Smooth muscle cell (in vitro differentiated cells): ENCODE measurements around the gene PDE4D. TPM values are rescaled to one million over a fixed set of nuclear protein-coding genes. Genes with fewer than 3 reads are reported as not detected.

ENCODE experiments used
- DNase-seq: peaks from one replicate; lab custom pipeline; 2025; ENCODE audit not compliant: unreplicated experiment; lab: John Stamatoyannopoulos, UW
- H2AFZ ChIP-seq: fragments of 200-600 bp; sonication (generic); 2 replicates; pipeline ENCODE4 v1.6.0; 2016; ENCODE audit warnings: antibody characterized with exemption, low read depth, mild to moderate bottlenecking
- H3F3A ChIP-seq: fragments of 200-600 bp; sonication (generic); 2 replicates; pipeline ENCODE4 v1.6.0; 2017; ENCODE audit warnings: antibody characterized with exemption, low read depth
- H3K27ac ChIP-seq: fragments of 200-600 bp; sonication (generic); 2 replicates; pipeline ENCODE4 v1.5.1; 2016; ENCODE audit warnings: low read depth, mild to moderate bottlenecking
- H3K27me3 ChIP-seq: fragments of 200-600 bp; sonication (generic); 2 replicates; pipeline ENCODE4 v1.6.1; 2016; ENCODE audit warnings: low read depth, mild to moderate bottlenecking
- H3K36me3 ChIP-seq: fragments of 200-600 bp; sonication (generic); 2 replicates; pipeline ENCODE4 v1.5.1; 2016; ENCODE audit warnings: low read depth
- H3K4me1 ChIP-seq: fragments of 200-600 bp; sonication (generic); 2 replicates; pipeline ENCODE4 v1.5.1; 2016; ENCODE audit warnings: low read depth
- H3K4me2 ChIP-seq: fragments of 200-600 bp; sonication (generic); 2 replicates; pipeline ENCODE4 v1.6.0; 2016; ENCODE audit warnings: mild to moderate bottlenecking
- H3K4me3 ChIP-seq: fragments of 200-600 bp; sonication (generic); 2 replicates; pipeline ENCODE4 v1.5.1; 2016; ENCODE audit warnings: mild to moderate bottlenecking
- H3K79me2 ChIP-seq: fragments of 200-600 bp; sonication (generic); 2 replicates; pipeline ENCODE4 v1.6.0; 2016; ENCODE audit warnings: low read depth, mild to moderate bottlenecking
- H3K9ac ChIP-seq: fragments of 200-600 bp; sonication (generic); 2 replicates; pipeline ENCODE4 v1.6.0; 2016; ENCODE audit warnings: low read depth
- H3K9me3 ChIP-seq: fragments of 200-600 bp; sonication (generic); replicated peaks from 2 replicates; pipeline ENCODE4 v1.5.1; 2016; ENCODE audit warnings: low read depth
- H4K20me1 ChIP-seq: fragments of 200-600 bp; sonication (generic); 2 replicates; pipeline ENCODE4 v1.6.0; 2016; ENCODE audit warnings: low read depth
- WGBS: methylation state at CpG from one replicate; pipeline ENCODE4 v1.1.7; 2016; ENCODE audit warnings: low lambda C conversion rate; 5-methylcytosine and 5-hydroxymethylcytosine counted together
- polyA plus RNA-seq: library from polyadenylated mRNA; unstranded; fragments of >200 nt; fragmentation: Nextera tagmentation; extraction: Ambion mirVana; gene quantifications from 2 replicates; pipeline ENCODE4 v1.2.1, GENCODE V29; 2016
- total RNA-seq: library from RNA; depleted of rRNA; stranded (reverse); fragments of >200 nt; gene quantifications from 2 replicates; pipeline ENCODE4 v1.2.3, GENCODE V29; 2014
- TF ChIP-seq, protein P1 (sequence below): fragments of 200-600 bp; sonication (generic); IDR thresholded peaks from 2 replicates; pipeline ENCODE4 v1.5.1; 2017; ENCODE audit warnings: borderline replicate concordance, mild to moderate bottlenecking, antibody characterized with exemption; ENCODE audit not compliant: insufficient read depth, poor library complexity, severe bottlenecking

The PDE4D gene
- total and polyA plus RNA-seq, 2 experiments from 2014 or later: 16.4 to 61.0 TPM

DNA sequence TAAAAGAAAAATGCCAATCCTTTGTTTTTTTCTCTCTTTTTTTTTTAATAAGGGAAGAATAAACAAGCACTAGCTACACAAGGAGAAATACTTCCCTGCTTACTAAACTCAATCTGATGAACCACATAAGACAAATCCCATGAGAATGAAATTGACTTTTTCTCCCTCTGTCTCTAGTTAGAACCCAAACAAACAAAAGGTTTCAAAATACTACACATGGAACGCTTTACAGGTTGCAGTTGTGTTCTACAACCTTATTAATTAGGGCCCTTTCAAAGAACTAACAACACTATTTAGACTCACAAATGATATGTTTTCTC lies 124.5 kb downstream of the PDE4D start:
- Histone ChIP-seq H3K27me3 (no peaks in the 10 kb centered on the region), H3F3A (peaks cover 4% of the 10 kb centered on the region), H3K9ac (peak overlapping the region; percentile 82), H3K79me2 (peaks cover 31% of the 10 kb centered on the region), H3K4me1 (peaks cover 6% of the 10 kb centered on the region), H3K9me3 (no peaks in the 10 kb centered on the region), H3K4me2 (peak overlapping the region; percentile 89), H3K27ac (peak overlapping the region; percentile 52), H4K20me1 (no peaks in the 10 kb centered on the region), H2AFZ (peak overlapping the region; percentile 77), H3K36me3 (no peaks in the 10 kb centered on the region), H3K4me3 (peak overlapping the region; percentile 62)
- no peak for DNase-seq
- TF ChIP-seq, protein P1, sequence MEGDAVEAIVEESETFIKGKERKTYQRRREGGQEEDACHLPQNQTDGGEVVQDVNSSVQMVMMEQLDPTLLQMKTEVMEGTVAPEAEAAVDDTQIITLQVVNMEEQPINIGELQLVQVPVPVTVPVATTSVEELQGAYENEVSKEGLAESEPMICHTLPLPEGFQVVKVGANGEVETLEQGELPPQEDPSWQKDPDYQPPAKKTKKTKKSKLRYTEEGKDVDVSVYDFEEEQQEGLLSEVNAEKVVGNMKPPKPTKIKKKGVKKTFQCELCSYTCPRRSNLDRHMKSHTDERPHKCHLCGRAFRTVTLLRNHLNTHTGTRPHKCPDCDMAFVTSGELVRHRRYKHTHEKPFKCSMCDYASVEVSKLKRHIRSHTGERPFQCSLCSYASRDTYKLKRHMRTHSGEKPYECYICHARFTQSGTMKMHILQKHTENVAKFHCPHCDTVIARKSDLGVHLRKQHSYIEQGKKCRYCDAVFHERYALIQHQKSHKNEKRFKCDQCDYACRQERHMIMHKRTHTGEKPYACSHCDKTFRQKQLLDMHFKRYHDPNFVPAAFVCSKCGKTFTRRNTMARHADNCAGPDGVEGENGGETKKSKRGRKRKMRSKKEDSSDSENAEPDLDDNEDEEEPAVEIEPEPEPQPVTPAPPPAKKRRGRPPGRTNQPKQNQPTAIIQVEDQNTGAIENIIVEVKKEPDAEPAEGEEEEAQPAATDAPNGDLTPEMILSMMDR: no peak
- WGBS: 44% methylated on average over 1 of the region's 1 CpG

DNA sequence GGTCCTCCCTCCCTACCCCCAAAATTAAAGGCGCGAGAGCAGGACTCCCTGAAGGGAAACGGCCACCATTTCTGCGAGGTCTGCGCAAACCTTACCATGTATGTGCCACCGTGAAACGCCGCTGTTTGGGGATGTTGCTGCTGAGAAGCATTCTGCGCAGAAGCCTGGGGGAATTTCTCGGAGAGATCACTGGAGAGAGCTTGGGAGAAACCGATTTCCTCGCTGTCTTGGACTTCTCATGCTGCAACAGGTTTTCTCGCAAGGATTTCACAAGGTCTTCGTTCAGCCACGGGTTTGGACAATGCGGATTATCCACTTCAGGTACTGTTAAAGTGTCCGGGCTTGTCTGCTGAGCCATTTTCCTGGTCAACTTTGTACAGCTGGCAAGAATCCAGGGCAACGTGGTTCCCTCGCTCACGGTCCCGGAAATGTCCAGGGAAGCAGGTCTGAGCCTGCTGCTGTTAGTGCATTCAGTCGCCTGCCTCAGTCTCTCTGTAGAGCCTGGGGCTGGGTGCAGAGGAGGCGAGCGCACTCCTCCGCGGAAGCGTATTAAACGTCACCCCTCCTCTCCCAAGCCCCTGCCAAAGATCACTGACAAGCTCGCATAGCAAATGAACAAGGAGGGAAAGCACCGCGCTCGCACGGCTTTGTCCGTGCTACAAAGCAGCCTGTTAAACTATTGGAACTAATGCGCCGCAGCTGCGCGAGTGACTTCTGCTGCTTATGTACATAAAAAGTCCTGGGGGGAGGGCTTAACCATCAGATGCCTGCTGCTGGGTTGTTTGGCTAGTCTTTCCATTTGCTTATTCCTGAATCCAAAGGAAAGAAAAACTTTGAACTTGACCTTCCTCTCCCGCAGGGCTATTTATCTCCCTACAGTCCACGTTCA lies 125.1 kb downstream of the PDE4D start:
- Histone ChIP-seq H3F3A (peaks cover 6% of the 10 kb centered on the region), H3K79me2 (peaks cover 31% of the 10 kb centered on the region), H3K4me1 (peaks cover 6% of the 10 kb centered on the region), H3K4me3 (peak overlapping the region; percentile 62), H3K4me2 (peak overlapping the region; percentile 89), H3K27me3 (no peaks in the 10 kb centered on the region), H3K36me3 (no peaks in the 10 kb centered on the region), H3K27ac (peak overlapping the region; percentile 52), H2AFZ (peak overlapping the region; percentile 77), H4K20me1 (no peaks in the 10 kb centered on the region), H3K9ac (peak overlapping the region; percentile 82), H3K9me3 (no peaks in the 10 kb centered on the region)
- DNase-seq: peak; percentile 11
- TF ChIP-seq, protein P1: no peak
- 13% methylated on average over 40 of the region's 40 CpGs for WGBS

DNA sequence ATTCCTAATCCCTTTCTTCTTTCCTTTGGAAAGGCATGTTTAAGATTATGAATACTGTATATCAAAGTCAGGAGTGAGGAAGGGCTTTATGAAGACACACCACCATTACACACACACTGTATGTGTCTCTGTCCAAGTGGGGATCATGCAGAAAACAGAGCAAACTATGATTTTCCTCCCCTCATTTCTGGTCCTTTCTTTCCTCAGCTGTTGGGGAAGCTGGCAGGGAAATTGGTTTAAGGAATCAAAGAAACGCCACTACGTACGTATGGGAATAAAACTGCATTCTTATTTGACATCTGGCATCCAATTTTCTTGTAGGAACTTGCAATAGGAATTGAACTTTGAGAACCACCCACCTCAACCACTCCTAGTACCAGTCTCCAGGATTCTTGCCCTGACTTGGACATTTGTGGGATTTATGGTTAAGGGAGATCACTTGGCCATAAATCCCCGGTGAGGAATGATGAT lies 125.8 kb downstream of the PDE4D start:
- Histone ChIP-seq H3K79me2 (peaks cover 31% of the 10 kb centered on the region), H3K4me2 (peak overlapping the region; percentile 89), H4K20me1 (no peaks in the 10 kb centered on the region), H3K4me3 (peak overlapping the region; percentile 62), H3K27ac (peak overlapping the region; percentile 52), H3K4me1 (peaks cover 6% of the 10 kb centered on the region), H3K27me3 (no peaks in the 10 kb centered on the region), H3K36me3 (no peaks in the 10 kb centered on the region), H3F3A (peaks cover 6% of the 10 kb centered on the region), H2AFZ (peak overlapping the region; percentile 77), H3K9me3 (no peaks in the 10 kb centered on the region), H3K9ac (peak overlapping the region; percentile 82)
- WGBS: 44% methylated on average over 4 of the region's 4 CpGs
- TF ChIP-seq, protein P1: no peak
- DNase-seq: no peak
